HG03039 (cell line): ENCODE data around the gene PPP1R7.

Experiments used
- ATAC-seq: cut with Tn5 transposase; IDR thresholded peaks from one replicate; pipeline ENCODE4 v1.9.1; 2021; ENCODE audit warnings: mild to moderate bottlenecking, moderate library complexity; ENCODE audit not compliant: unreplicated experiment

PPP1R7 gene

DNA sequence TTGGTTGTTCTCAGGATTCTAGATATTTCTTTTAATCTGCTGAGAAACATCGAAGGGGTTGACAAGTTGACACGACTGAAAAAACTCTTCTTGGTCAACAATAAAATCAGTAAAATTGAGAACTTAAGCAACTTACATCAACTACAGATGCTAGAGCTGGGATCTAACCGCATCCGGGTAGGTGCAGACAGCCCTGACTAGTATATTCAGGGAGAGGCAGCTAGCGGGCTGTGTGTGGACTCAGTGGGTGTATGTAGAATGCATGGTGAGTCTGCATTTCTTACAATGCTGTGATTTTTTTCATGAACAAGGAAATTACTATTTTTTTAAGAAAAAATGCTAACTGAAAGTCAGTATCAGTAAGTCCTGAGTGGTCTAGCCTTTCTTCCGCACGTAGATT lies 10.1 kb downstream of the PPP1R7 start:
- ATAC-seq: no peak

DNA sequence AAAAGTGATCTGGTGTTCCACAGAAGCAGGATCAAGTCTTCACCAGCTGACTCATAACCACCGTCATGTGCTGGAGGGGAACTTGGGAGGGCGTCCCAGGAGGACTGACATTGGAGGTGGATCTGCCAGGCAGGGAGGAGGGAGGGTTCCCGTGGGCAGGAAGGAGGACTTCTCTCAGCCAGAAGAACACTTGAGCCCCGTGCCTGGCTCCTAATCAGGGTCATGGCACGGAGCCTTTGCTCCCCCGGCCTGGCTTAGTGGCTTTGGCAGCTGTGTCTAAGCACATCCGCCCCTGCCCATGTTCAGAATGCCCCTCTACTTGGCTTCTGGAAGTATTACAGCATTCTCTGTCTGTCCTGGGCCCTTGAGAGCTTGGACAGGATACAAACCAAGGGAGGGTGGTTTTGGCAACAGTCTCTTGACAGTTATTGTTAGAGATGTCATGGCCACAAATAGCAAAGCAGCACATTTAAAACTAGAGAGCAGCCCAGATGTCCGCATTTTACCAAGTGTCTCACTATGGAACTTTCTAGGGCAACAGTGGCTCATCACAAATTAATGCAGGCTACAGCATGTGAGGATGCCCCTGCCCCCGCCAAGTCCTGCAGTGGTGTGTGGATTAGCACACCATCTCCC lies 11.5 kb downstream of the PPP1R7 start:
- no peak for ATAC-seq

GRCh38 chr2:241163601-241164118 lies 13.4 kb downstream of the PPP1R7 start:
- ATAC-seq: no peak

DNA sequence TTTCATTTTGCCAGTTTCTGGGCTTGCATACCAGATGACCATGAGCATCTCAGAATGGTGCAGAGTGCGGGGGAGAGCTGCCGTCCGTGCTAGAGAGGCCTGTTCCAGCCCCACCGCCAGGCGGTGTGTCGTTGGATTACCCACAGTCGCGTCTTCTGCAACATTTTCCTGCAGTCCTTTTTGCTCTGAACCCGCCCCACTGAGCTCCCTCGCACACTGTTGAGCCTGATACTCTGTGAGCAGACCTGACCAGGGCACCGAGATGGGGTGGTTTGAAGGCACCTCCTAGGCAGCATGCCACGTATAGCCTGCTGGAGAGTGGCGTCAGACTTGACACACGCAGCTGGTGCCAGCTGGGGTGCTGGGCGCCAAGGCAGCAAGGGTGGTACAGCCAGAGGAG lies 18.1 kb downstream of the PPP1R7 start:
- ATAC-seq: no peak

GRCh38 chr2:241173557-241173956 lies 23.3 kb downstream of the PPP1R7 start:
- ATAC-seq: no peak

- no peak for ATAC-seq
These were observed 27.5 kb downstream of the PPP1R7 start for GRCh38 chr2:241177526-241178334.

DNA sequence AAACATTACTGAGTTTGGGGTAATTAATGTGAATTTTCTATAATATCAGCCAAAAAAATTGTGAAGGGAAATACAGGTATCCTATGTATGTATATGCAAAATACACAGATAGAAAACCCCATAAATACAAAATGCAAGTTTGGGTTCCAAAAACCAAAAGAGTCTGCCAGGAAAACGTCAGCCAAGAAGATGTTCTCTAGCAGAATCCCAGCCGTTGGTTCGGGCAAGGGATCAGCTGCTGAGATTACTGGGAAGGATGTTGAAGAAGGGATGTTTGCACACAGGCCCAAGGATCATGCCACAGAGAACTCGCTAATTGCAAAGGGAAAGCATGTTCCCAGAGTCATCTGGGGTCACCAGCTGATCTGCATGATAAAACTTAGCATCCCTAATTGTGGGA lies 28.7 kb downstream of the PPP1R7 start:
- no peak for ATAC-seq

DNA sequence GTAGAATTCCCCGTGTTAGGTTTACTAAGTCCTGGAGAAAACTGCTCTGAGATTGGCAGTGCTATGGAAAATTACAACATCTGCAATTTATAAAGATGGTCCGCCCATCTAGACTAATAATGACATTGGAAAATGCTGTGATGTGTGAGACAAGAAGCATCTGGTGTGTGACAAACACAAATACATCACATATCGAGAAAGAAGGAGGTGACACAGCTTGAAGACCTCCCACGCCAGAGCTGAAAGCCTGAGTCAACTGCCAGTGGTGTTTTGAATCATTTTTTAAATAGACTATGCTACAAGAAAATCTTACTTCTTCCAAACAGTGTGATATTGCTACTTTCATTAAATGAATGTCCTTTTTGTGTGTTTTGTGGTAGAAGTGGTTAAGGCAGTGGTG lies 29.6 kb downstream of the PPP1R7 start:
- ATAC-seq: no peak

DNA sequence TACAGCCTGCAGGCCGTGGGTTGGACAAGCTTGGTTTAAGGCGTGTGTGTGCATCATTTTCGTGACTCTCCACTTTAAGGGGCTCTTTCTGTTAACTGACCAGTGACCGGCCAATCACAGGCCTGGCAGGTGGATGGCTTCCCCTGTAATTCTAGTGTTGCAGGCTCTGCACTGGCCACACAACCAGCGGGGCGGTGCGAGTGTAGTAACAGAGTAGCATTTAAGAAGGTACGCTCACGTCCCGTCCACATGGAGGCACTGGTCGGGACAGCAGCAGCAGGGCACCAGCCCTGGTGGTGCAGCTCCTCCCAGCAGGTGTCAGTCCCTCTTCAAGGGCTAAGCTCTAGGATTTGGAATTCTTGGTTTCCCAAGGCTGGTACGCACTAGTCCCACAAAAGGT lies 30.2 kb downstream of the PPP1R7 start:
- no peak for ATAC-seq

DNA sequence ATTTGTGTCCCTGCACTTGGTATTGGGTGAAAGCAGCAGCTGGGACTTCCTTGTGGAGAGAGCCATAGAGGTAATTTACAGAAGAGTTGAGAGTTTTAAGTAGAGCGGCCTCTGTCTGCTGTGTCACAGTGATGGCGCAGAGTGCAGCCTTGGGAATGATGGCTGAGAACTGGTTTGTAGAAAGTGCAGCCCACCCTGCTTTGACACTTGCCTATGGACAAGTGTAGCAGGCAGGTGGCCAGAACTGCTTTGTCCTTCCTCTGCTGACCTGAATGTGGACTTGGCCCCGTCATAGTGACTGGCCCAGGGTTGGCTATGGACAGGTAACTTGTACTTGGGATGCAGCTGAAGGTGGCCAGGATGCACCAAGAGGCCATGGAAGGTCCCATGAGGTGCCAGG lies 31.9 kb downstream of the PPP1R7 start:
- ATAC-seq: no peak

GRCh38 chr2:241182531-241183133 lies 32.4 kb downstream of the PPP1R7 start:
- ATAC-seq: no peak

GRCh38 chr2:241183221-241183620 lies 33.0 kb downstream of the PPP1R7 start:
- no peak for ATAC-seq

DNA sequence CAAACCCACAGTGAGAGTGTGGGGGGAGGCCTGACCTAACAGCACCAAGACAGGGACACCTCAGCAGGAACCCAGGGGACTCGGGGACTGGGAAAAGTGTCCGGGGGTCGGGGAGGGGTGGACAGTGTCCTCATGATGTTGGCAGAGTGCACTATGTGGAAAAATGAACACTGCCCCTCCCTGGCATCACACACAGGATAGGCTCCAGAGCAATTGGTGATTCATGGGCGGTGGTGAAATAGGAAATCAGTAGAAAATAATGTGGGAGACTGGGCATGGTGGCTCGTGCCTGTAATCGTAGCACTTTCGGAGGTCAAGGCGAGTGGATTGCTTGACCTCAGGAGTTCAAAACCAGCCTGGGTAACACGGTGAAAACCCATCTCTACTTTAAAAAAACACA lies 34.6 kb downstream of the PPP1R7 start:
- no peak for ATAC-seq

GRCh38 chr2:241185961-241186360 lies 35.7 kb downstream of the PPP1R7 start:
- ATAC-seq: no peak

DNA sequence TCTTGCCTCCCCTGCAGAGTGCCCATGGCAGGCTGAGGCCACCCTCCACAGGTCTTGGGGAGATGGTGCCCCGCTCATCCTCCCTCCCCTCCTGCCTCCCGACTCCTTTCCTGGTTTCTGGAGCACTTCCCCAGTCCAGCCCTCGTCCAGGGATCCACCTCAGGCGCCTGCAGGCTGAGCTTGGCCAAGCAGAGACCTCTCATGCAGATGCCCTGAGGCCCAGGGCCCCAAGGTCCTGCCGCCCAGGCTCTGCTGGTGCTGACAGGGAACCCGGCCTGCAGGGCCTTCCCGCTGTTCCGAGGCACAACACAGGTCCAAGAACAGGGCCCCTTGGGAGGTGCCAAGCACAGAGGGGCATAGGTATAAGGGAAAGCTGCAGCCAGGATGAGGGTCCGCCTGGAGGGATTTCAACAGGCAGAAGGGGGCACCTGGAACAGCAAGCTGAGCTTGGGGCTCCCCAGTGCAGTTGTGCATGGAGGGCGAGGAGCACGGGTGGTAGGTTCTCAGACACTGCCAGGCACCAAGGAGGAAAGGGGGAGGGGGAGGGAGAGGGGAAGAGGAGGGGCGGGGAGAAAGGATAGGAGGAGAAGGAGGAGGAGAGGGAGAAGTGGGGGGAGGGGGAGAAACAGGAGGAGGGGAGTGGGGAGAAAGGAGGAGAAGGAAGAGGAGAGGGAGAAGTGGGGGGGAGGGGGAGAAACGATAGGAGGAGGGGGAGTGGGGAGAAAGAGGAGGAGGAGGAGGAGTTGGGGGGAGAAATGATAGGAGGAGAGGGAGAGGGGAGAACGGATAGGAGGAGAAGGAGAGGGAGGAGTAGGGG lies 37.0 kb downstream of the PPP1R7 start:
- ATAC-seq: no peak

DNA sequence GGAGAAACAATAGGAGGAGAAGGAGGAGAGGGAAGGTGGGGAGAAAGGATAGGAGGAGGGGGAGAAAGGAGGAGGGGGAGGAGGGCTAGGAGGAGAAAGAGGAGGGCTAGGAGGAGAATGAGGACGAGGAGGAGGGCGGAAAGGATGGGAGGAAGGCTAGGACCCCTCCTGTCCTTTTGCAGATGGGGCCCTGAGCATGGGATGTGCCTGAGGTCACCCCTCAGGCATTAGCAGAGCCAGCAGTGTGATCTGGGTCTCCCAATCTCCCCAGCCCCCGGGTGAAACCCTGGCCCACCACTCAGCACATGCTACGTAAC lies 37.6 kb downstream of the PPP1R7 start:
- no peak for ATAC-seq

- ATAC-seq: no peak
These were observed 38.3 kb downstream of the PPP1R7 start, which contains the start of gene ANO7 for GRCh38 chr2:241188361-241189092. ANO7 (plus strand) TSS chr2:241188677; CDS start chr2:241190064, 1,387 bp downstream.

DNA sequence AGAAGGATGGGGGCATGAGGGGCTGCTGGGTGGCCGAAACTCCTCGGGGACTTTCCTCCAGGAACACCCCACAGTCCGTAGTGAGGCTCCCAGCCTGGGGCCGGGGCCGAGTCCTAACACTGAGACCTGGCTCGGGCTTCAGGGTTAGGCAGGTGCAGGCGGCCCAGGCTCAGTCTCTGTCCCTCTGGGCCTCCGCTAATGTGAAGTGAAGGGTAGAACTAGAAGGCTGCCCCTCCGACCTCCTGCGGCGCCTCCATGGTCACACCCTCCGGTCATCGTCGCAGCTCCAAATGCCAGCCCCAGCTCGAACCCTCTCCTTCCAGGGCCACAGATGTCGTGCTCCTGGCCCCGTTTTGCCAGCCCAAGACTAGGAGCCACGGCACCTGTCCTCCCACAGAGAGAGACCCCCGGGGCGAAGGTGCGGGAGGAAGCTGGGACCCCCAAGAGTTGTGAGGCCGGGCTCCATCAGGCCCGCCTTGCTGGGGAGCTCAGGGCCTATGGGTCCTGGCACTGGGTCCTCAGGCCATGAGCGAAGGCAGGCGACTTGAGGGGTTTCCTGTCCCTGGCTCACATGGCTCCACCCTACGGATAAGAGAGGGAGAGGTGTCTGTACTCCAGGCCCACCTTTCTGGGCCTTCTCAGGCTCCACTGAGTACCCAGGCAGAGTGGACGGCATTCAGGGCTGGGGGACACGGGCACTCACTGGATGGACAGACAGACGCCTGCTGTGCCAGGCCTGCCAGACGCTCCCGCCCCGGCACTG lies 39.0 kb downstream of the PPP1R7 start:
- no peak for ATAC-seq

- ATAC-seq: no peak
These were observed 39.6 kb downstream of the PPP1R7 start for GRCh38 chr2:241189856-241190201.
